ENCODE measurements around the gene IPO11.
A peak's percentile ranks its signal among the peaks of the same experiment; 100 is the strongest.

The IPO11 gene

DNA sequence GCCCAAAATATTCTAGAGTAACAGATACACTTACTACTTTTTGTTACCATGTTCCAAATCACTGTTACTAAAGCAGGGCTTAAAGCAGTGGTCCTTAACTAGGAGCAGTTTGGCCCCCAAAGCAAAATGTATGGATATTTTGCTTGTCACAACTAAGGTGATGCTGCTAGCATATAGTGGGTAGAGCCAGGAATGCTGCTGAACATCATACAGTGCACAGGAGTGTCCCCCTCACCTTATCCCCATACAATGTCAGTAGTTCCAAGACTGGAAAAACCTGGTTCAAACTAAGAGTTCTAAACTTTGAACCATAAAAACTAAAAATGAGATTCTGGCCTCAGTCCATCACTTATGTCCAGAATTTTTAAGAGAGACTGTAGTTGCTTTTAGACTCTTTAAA, 36.9 kb upstream of the IPO11 start:
- TF ChIP-seq, protein P1, sequence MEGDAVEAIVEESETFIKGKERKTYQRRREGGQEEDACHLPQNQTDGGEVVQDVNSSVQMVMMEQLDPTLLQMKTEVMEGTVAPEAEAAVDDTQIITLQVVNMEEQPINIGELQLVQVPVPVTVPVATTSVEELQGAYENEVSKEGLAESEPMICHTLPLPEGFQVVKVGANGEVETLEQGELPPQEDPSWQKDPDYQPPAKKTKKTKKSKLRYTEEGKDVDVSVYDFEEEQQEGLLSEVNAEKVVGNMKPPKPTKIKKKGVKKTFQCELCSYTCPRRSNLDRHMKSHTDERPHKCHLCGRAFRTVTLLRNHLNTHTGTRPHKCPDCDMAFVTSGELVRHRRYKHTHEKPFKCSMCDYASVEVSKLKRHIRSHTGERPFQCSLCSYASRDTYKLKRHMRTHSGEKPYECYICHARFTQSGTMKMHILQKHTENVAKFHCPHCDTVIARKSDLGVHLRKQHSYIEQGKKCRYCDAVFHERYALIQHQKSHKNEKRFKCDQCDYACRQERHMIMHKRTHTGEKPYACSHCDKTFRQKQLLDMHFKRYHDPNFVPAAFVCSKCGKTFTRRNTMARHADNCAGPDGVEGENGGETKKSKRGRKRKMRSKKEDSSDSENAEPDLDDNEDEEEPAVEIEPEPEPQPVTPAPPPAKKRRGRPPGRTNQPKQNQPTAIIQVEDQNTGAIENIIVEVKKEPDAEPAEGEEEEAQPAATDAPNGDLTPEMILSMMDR (IDR thresholded peaks at IDR 0.05; ENCODE audit: low read depth, low read length) = no peak
- H3K4me3 ChIP-seq (replicated peaks in 1 of 2; ENCODE audit: low read depth in 2 of 2, low read length in 2 of 2) = no peak overlapping the region
- DNase-seq (ENCODE audit: low read depth in 2 of 2) = no peak

DNA sequence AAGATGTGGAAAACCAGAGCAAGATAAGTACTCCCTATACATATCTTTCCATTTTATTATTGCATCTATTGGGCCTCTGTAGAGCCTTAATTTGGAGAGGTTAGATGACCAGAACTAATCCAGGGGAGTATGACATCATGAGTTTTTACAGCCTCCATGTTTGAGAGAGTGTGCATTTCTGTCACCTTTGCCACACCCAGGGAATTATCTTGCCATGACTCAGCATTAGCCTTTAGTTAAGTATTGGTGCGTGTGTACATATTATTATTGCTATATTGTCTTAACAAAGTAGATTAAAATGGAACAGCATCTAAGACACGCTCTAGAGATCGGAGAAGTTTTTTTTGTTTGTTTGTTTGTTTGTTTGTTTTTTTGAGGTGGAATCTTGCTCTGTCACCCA, 36.5 kb upstream of the IPO11 start:
- TF ChIP-seq, protein P1 (IDR thresholded peaks at IDR 0.05; ENCODE audit: low read depth, low read length) = no peak
- no peak overlapping the region for H3K4me3 ChIP-seq (replicated peaks in 1 of 2; ENCODE audit: low read depth in 2 of 2, low read length in 2 of 2)
- DNase-seq (ENCODE audit: low read depth in 2 of 2) = peak in 1 of 2 donors; percentile 29

DNA sequence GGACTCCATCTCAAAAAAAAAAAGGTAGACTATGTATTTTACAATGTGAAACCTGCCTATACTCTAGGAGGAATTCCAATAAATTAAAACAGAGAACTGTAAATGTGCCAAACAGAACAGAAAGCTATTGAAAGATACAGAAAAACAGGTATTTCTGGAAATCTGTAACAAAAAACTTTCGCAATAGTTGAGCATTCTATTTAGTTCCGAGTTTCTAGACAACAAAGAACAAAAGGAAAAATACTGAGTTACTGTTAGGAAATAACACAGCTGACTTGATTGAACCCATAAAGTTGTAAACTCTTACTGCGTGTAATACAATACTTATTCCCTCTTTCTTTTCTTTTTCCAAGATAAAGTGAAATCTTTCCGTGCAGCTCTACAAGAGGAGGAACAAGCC, 27.4 kb upstream of the IPO11 start:
- TF ChIP-seq, protein P1 (IDR thresholded peaks at IDR 0.05; ENCODE audit: low read depth, low read length) = no peak
- H3K4me3 ChIP-seq (replicated peaks in 1 of 2; ENCODE audit: low read depth in 2 of 2, low read length in 2 of 2) = no peak overlapping the region
- DNase-seq (ENCODE audit: low read depth in 2 of 2) = no peak

DNA sequence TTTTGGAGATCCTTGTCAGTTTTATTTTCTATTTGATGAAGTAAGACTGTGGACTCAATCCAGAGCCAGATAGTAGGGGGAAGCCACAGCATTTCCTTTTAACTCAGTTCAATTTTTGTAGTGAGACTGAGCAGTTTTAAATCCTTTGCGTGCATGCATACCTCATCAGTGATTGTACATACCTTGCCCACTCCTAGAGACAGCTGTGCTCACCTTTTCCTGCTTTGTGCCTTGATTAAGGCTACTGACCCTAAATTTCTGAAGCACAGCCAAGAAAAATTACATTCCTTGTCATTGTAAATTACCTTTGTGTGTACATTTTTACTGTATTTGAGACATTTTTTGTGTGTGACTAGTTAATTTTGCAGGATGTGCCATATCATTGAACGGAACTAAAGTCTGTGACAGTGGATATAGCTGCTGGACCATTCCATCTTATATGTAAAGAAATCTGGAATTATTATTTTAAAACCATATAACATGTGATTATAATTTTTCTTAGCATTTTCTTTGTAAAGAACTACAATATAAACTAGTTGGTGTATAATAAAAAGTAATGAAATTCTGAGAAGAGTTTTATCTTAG, 26.7 kb upstream of the IPO11 start:
- peak in 1 of 2 donors; percentile 9 for DNase-seq (ENCODE audit: low read depth in 2 of 2)
- TF ChIP-seq, protein P1 (IDR thresholded peaks at IDR 0.05; ENCODE audit: low read depth, low read length) = no peak
- H3K4me3 ChIP-seq (replicated peaks in 1 of 2; ENCODE audit: low read depth in 2 of 2, low read length in 2 of 2) = no peak overlapping the region

DNA sequence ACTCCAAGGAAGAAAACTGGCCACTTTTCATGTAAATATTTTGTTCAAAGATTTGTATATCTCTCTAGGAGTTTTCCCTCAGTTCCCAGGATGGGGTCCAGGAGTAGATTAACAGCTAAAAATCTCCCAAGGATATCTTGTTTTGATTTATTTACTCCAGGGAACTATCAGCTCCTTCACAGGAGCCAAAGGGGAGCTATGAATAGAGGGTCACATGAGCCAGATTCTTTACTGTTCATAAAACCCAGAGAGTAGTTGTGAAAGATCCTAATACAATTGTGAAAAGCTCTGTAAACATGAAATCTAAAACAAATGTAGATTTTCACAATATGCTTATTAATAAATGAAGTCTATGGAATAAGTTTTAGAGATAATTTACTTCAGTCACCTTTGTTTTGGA, 25.7 kb upstream of the IPO11 start:
- H3K4me3 ChIP-seq (replicated peaks in 1 of 2; ENCODE audit: low read depth in 2 of 2, low read length in 2 of 2) = no peak overlapping the region
- TF ChIP-seq, protein P1 (IDR thresholded peaks at IDR 0.05; ENCODE audit: low read depth, low read length) = no peak
- DNase-seq (ENCODE audit: low read depth in 2 of 2) = peak; percentile 15 to 29

DNA sequence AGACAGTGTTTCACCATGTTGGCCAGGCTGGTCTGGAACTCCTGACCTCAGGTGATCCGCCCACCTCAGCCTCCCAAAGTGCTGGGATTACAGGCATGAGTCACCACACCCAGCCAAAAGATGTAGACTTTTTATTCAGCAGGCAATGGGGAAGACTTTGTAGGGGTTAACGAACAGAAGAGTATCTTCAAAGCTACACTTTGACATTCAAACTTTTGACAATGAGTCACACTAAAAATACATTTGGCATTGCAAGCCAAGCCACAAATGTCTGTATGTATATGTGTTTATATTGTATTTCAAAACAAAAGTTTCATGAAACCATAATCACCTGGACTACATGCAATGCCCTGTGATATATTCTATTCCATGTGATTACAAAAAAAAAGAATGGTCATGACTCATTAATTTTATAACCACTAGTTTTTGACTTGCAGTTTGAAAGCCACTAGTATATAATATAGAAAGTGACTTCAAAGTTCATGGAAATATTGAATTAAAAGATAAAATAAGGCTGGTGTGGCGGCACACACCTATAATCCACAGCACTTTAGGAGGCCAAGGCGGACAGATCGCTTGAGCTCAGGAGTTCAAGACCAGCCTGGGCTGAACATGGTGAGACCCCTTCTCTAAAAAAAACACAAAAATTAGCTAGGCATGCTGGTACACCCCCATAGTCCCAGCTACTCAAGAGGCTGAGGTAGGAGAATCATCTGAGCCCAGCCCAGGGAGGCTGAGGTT, 17.2 kb upstream of the IPO11 start:
- no peak overlapping the region for H3K4me3 ChIP-seq (replicated peaks in 1 of 2; ENCODE audit: low read depth in 2 of 2, low read length in 2 of 2)
- TF ChIP-seq, protein P1 (IDR thresholded peaks at IDR 0.05; ENCODE audit: low read depth, low read length) = no peak
- peak in 1 of 2 donors; percentile 48 for DNase-seq (ENCODE audit: low read depth in 2 of 2)

Data from cardiac fibroblast (primary cell).